GM19193 (cell line): Measurements from ENCODE around the gene TFIP11.

Source experiments
- POLR2A ChIP-seq: IDR thresholded peaks from 4 replicates; pipeline ENCODE4 v1.6.1; 2011; ENCODE audit not compliant: insufficient read depth, insufficient read length; ENCODE audit errors: extremely low read depth

TFIP11 gene

GRCh38 chr22:26512149-26512793, at the start of gene TFIP11:
TSS of gene TFIP11 (minus strand) at chr22:26512473. CDS start at chr22:26510272, 2,201 bp downstream.
- peak; percentile 93 for TF ChIP-seq POLR2A

- no peak for TF ChIP-seq POLR2A
Observed at GRCh38 chr22:26561756-26562417, 49.6 kb upstream of the TFIP11 start.

- TF ChIP-seq POLR2A: no peak
Observed at GRCh38 chr22:26559961-26560575, 47.8 kb upstream of the TFIP11 start.

GRCh38 chr22:26558248-26558895, 46.1 kb upstream of the TFIP11 start:
- TF ChIP-seq POLR2A: no peak

GRCh38 chr22:26556904-26557303, 44.6 kb upstream of the TFIP11 start:
- no peak for TF ChIP-seq POLR2A

- TF ChIP-seq POLR2A: no peak
Observed at GRCh38 chr22:26555478-26555877, 43.2 kb upstream of the TFIP11 start.

GRCh38 chr22:26554956-26555355, 42.7 kb upstream of the TFIP11 start:
- no peak for TF ChIP-seq POLR2A

GRCh38 chr22:26553056-26553752, 40.9 kb upstream of the TFIP11 start:
- TF ChIP-seq POLR2A: no peak

- no peak for TF ChIP-seq POLR2A
Observed at GRCh38 chr22:26552466-26552865, 40.2 kb upstream of the TFIP11 start.

- TF ChIP-seq POLR2A: no peak
Observed at GRCh38 chr22:26551568-26551967, 39.3 kb upstream of the TFIP11 start.

- TF ChIP-seq POLR2A: no peak
Observed at GRCh38 chr22:26550498-26551033, 38.3 kb upstream of the TFIP11 start.

GRCh38 chr22:26549902-26550497, 37.7 kb upstream of the TFIP11 start:
- TF ChIP-seq POLR2A: no peak

- TF ChIP-seq POLR2A: no peak
Observed at GRCh38 chr22:26548984-26549383, 36.7 kb upstream of the TFIP11 start.

GRCh38 chr22:26548303-26548702, 36.0 kb upstream of the TFIP11 start:
- no peak for TF ChIP-seq POLR2A
